HFF-Myc (cell line): Measurements from ENCODE around the gene C2orf76.

Source experiments
- DNase-seq: peaks from one replicate; pipeline ENCODE4 v3.0.0-alpha.2; 2011; ENCODE audit warnings: low read depth; ENCODE audit errors: extremely low read depth
- H3K4me3 ChIP-seq: replicated peaks from 2 replicates; pipeline ENCODE4 v1.5.1; 2011; ENCODE audit warnings: low read depth, mild to moderate bottlenecking, control low read depth, low read length
- TF ChIP-seq, protein P1 (sequence below): IDR thresholded peaks from 2 replicates; pipeline ENCODE4 v1.5.1; 2012; ENCODE audit warnings: mild to moderate bottlenecking, low read depth, low read length, control low read depth; ENCODE audit errors: missing control alignments

Gene C2orf76

DNA sequence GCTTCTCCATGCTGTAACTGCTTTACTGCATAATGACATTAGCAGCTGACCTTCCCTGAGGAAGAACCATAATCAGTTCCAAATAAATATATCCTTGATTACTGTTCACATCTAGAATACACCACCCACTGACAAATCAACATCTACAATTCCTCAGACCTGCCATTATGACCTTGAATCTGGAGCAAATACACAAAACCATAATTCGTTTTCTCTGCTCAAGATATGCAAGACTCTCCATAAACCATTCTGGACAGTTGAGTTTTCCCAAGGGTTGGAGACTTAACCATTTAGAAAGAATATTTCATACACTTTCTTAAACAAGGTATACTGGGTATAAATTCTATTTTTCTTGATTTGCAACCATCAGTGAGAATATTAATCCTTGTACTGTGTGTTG lies 11.8 kb downstream of the C2orf76 start:
- DNase-seq: no peak
- no peak overlapping the region for H3K4me3 ChIP-seq
- TF ChIP-seq, protein P1, sequence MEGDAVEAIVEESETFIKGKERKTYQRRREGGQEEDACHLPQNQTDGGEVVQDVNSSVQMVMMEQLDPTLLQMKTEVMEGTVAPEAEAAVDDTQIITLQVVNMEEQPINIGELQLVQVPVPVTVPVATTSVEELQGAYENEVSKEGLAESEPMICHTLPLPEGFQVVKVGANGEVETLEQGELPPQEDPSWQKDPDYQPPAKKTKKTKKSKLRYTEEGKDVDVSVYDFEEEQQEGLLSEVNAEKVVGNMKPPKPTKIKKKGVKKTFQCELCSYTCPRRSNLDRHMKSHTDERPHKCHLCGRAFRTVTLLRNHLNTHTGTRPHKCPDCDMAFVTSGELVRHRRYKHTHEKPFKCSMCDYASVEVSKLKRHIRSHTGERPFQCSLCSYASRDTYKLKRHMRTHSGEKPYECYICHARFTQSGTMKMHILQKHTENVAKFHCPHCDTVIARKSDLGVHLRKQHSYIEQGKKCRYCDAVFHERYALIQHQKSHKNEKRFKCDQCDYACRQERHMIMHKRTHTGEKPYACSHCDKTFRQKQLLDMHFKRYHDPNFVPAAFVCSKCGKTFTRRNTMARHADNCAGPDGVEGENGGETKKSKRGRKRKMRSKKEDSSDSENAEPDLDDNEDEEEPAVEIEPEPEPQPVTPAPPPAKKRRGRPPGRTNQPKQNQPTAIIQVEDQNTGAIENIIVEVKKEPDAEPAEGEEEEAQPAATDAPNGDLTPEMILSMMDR: no peak

DNA sequence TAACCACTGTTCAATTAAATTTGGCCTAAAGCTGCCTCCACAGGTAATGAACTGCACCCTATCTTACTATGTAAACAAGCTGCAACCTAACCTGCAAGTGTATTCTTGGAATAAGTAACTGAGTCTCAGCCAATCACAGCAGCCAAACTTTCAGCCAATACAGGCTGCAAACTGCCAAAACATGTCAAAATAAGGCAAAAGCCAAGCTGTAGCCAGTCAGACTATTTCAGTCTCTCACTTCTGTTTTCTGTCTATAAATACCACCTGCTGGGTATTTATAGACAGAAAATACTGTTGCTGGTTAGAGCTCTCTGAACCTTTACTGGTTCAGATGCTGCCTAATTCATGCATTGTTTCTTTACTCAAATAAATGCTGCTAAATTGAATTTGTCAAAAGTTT lies 14.3 kb downstream of the C2orf76 start:
- H3K4me3 ChIP-seq: no peak overlapping the region
- DNase-seq: no peak
- TF ChIP-seq, protein P1: no peak

DNA sequence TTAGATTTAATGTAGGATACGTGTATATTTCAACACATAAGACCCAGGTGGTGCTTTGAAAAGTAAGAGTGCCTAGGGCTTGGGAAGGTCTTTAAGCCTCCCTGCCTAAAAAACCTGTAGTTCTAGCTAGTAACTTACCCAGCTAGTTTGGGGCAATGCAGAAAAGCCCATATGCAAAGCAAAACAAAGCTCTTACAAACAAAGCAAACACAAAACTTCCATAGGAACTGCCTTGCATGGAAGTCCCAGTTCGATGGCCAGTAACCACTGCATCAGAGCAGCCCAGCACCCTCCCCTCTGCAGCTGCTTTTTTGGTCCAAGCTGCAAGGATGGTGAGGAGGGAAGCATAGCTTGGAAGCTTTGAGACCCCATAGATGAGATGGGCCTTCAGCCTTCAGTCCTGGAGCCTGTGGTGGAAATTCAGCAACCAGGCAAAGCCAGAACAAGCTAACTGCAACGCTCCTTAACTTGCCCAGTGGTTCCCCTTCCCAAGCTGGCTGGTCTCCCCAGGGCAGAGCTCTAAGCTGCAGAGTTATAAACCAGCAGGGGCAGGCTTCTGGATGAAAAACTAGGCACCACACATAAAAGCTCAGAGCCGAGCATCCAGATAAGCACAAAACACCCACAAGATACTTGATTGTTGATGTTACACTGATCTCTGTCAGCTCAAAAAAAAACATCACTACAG lies 16.2 kb downstream of the C2orf76 start:
- DNase-seq: no peak
- TF ChIP-seq, protein P1: no peak
- no peak overlapping the region for H3K4me3 ChIP-seq

DNA sequence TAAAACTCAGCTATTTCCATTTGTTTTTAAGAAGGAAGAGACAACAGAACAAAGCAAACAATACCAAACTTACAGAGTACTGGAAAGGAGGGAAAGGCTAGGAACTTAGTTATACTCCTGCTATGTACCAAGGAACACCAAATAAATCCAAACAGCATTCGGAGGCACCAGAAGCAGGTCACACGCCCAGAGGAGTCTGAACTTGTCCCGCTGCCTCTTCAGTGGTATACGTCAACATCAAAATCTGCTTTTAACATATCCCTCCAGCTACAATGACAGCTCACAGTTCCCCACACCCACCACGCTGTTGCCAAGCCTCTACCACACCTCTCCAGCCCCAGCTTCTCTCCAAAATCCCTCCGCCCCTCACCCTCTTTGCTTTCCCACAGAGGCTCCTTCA lies 17.3 kb downstream of the C2orf76 start:
- DNase-seq: no peak
- TF ChIP-seq, protein P1: no peak
- no peak overlapping the region for H3K4me3 ChIP-seq

DNA sequence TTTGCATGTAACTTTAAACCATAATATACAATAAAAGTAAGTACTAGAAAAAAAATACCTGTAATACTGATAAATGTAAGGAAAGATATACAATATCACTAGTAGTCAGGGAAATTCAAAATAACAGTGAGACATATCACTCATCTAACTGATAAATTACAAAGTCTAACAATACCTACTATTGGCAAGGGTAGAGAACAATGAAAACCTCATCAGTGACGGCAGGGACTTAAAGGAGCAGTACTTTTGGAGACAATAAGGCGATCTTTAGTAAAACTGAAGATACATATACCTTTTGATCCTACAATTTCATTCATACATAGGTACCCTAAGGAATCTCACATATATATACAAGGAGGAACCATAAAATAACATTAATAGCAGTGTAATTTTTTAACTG lies 24.9 kb downstream of the C2orf76 start:
- H3K4me3 ChIP-seq: no peak overlapping the region
- no peak for DNase-seq
- TF ChIP-seq, protein P1: no peak

DNA sequence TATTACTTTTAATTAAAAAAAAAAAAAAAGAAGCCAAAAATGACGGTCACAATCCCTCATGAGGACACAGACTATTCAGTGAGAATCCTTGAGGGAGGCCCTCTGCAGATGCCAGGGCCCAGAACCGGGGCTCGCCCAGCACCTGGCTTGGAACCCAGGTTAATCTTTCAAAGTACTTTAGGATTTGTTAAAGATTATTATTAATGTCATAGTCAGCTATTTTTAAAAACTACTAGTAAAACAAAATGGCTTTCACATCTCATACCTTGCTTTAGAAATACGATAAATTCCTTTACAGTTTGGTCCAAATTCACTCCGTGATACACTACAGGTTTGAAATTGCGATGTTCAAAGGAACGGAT lies 27.1 kb downstream of the C2orf76 start:
- TF ChIP-seq, protein P1: no peak
- no peak overlapping the region for H3K4me3 ChIP-seq
- DNase-seq: no peak
